Neutrophil (primary cell): Measurements from ENCODE around the gene BMS1.
"Not testable (repeated sequence)": the region's sequence is repeated elsewhere in the genome, so short reads cannot be mapped to it uniquely, and the experiment has no call there.

Experiments
- H3K27ac ChIP-seq: fragments of 200-600 bp; sonication (generic); 2 replicates; pipeline ENCODE4 v1.5.1; 2016; ENCODE audit warnings: mild to moderate bottlenecking, moderate library complexity
- H3K27me3 ChIP-seq: fragments of 200-600 bp; sonication (generic); 2 replicates; pipeline ENCODE4 v1.6.0; 2016; ENCODE audit warnings: mild to moderate bottlenecking
- H3K36me3 ChIP-seq: fragments of 200-600 bp; sonication (generic); 2 replicates; pipeline ENCODE4 v1.5.1; 2017
- H3K4me1 ChIP-seq, 2 experiments: fragments of 200-600 bp in 1 of 2; sonication (generic) in 1 of 2; 1 replicate in 1 of 2; 2 replicates in 1 of 2; pipeline versions ENCODE4 v1.5.1 to v1.6.1; 2013 to 2016; ENCODE audit warnings: low read depth in 1 of 2, low read length in 1 of 2, mild to moderate bottlenecking in 1 of 2, moderate library complexity in 1 of 2; ENCODE audit not compliant: control insufficient read depth in 1 of 2, insufficient read depth in 1 of 2
- H3K4me3 ChIP-seq, 2 experiments: fragments of 200-600 bp in 1 of 2; sonication (generic) in 1 of 2; 1 replicate in 1 of 2; 2 replicates in 1 of 2; pipeline ENCODE4 v1.5.1; 2013 to 2016; ENCODE audit warnings: low read depth in 1 of 2, low read length in 1 of 2, mild to moderate bottlenecking in 1 of 2, moderate library complexity in 1 of 2
- H3K9me3 ChIP-seq: fragments of 200-600 bp; sonication (generic); 2 replicates; pipeline ENCODE4 v1.5.1; 2016
- TF ChIP-seq, protein P1 (sequence below): fragments of 200-600 bp; sonication (generic); IDR thresholded peaks from 2 replicates; pipeline ENCODE4 v1.5.1; 2016; ENCODE audit warnings: antibody characterized with exemption

Gene BMS1

GRCh38 chr10:42865716-42866114, 83.1 kb downstream of the BMS1 start:
- peaks cover 5 to 10% of the 10 kb centered on the region in 2 experiments for H3K4me1 ChIP-seq
- TF ChIP-seq, protein P1, sequence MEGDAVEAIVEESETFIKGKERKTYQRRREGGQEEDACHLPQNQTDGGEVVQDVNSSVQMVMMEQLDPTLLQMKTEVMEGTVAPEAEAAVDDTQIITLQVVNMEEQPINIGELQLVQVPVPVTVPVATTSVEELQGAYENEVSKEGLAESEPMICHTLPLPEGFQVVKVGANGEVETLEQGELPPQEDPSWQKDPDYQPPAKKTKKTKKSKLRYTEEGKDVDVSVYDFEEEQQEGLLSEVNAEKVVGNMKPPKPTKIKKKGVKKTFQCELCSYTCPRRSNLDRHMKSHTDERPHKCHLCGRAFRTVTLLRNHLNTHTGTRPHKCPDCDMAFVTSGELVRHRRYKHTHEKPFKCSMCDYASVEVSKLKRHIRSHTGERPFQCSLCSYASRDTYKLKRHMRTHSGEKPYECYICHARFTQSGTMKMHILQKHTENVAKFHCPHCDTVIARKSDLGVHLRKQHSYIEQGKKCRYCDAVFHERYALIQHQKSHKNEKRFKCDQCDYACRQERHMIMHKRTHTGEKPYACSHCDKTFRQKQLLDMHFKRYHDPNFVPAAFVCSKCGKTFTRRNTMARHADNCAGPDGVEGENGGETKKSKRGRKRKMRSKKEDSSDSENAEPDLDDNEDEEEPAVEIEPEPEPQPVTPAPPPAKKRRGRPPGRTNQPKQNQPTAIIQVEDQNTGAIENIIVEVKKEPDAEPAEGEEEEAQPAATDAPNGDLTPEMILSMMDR, result no peak
- H3K4me3 ChIP-seq, result no peak overlapping the region
- no peaks in the 10 kb centered on the region for H3K36me3 ChIP-seq
- no peaks in the 10 kb centered on the region for H3K9me3 ChIP-seq
- no peak overlapping the region for H3K27ac ChIP-seq
- H3K27me3 ChIP-seq, result peaks cover 38% of the 10 kb centered on the region

DNA sequence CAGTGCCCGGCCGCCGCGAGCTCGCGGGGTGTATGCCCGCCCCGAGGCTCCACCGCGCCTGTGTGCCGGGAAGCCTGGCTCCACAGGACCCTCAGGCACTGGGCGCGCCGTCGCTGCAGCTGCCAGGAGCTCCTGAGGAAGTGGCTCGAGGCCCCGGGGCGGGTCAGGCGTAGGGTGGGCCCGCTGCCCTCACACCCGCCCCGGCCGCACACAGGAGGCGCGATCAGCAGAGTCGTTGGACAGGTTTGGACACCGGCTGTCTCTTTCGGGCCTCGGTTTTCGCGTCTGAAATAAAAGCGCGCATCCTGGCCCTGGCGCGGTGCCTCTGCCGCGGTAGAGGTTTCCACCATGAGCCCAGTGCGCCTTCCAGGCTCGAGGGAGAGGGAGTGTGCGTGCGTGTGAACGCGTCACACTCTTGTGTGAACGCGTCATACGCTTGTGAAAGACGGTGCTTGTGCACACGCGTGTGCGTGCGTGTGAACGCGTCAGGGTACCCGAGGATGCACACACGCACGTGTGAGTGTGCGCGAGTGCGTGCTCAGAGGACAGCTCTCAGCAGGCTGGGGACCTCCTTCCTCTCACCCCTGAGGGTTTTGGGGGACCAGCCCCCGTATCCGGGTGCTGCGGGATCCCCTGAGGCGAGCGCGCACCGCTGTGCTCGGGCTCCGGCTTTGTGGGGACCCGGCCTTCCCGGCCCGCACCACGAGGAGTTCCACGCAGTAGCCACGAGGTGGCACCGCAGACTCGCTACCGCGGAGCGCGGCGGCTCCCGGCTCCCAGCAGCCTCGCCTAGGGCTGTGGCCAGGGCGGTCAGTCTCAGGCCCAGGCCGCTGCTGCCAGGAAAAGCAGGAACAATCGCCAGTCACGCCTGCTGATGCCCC, 83.8 kb downstream of the BMS1 start:
- TF ChIP-seq, protein P1, result peak; percentile 20
- H3K27me3 ChIP-seq, result peaks cover 38% of the 10 kb centered on the region
- H3K36me3 ChIP-seq, result no peaks in the 10 kb centered on the region
- H3K27ac ChIP-seq, result no peak overlapping the region
- peaks cover 10 to 17% of the 10 kb centered on the region in 2 experiments for H3K4me1 ChIP-seq
- no peaks in the 10 kb centered on the region for H3K9me3 ChIP-seq
- no peak overlapping the region for H3K4me3 ChIP-seq

DNA sequence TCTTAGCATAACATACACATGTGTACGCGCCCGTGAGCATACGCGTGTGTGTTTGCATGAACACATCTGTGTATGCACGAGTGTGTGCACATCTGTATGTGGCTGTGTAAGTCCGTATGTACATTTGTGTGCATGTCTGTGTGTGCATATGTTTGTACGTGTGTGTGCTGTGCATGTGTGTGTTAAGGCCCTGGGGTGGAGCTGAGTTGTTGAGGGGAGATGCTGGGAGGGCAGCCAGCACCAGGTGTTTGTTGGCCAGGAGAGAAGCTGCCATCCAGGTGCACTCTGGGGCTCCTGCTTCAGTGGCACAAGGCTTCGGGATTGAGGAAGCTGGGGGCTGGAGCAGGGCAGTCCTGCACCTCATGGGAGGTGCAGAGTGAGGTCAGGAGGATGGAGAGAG, 85.0 kb downstream of the BMS1 start:
- H3K4me1 ChIP-seq, result peaks cover 13 to 24% of the 10 kb centered on the region in 2 experiments
- TF ChIP-seq, protein P1, result no peak
- no peak overlapping the region for H3K4me3 ChIP-seq
- no peaks in the 10 kb centered on the region for H3K9me3 ChIP-seq
- H3K36me3 ChIP-seq, result no peaks in the 10 kb centered on the region
- H3K27ac ChIP-seq, result no peak overlapping the region
- peaks cover 38% of the 10 kb centered on the region for H3K27me3 ChIP-seq

DNA sequence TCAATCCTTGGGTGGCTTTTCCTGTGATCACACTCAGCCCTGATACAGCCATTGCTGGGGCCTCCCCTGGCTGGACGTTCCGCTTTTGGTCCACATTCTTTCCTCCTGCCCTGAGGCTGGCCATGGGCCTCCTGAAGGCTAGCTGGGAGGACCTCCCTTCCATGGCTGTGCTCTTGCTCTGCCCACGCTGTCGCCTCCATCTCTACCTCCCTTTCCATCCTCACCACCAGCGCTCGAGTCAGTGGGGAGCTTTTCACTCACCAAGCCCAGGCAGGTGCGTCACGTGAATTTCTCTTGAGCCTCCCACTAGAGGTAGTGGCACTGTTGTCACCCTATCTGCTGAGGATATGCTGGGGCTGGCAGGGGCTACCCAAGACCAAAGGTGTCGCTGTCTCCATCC, 85.9 kb downstream of the BMS1 start:
- Histone ChIP-seq H3K36me3 (no peaks in the 10 kb centered on the region), H3K4me1 (peaks cover 13 to 24% of the 10 kb centered on the region in 2 experiments), H3K9me3 (no peaks in the 10 kb centered on the region), H3K27me3 (peaks cover 33% of the 10 kb centered on the region), H3K27ac (no peak overlapping the region), H3K4me3 (no peak overlapping the region)
- TF ChIP-seq, protein P1, result no peak

- no peaks in the 10 kb centered on the region for H3K9me3 ChIP-seq
- TF ChIP-seq, protein P1, result no peak
- H3K27ac ChIP-seq, result no peak overlapping the region
- no peak overlapping the region for H3K4me3 ChIP-seq
- H3K4me1 ChIP-seq, result peaks cover 13 to 24% of the 10 kb centered on the region in 2 experiments
- H3K27me3 ChIP-seq, result peaks cover 21% of the 10 kb centered on the region
- no peaks in the 10 kb centered on the region for H3K36me3 ChIP-seq
These were observed 87.4 kb downstream of the BMS1 start for GRCh38 chr10:42869977-42870350.

GRCh38 chr10:42871138-42871641, 88.6 kb downstream of the BMS1 start:
- H3K4me1 ChIP-seq, result peaks cover 12 to 21% of the 10 kb centered on the region in 2 experiments
- not testable (repeated sequence) for H3K27me3 ChIP-seq, H3K4me3 ChIP-seq, H3K9me3 ChIP-seq, H3K27ac ChIP-seq, H3K36me3 ChIP-seq
